ENCODE data around the gene DOLPP1. TPM values are rescaled to one million over a fixed set of nuclear protein-coding genes. Genes with fewer than 3 reads are reported as not detected.
A peak's percentile ranks its signal among the peaks of the same experiment; 100 is the strongest.

DOLPP1 gene
- polyA plus RNA-seq, 1 donor, result 25.3 TPM

DNA sequence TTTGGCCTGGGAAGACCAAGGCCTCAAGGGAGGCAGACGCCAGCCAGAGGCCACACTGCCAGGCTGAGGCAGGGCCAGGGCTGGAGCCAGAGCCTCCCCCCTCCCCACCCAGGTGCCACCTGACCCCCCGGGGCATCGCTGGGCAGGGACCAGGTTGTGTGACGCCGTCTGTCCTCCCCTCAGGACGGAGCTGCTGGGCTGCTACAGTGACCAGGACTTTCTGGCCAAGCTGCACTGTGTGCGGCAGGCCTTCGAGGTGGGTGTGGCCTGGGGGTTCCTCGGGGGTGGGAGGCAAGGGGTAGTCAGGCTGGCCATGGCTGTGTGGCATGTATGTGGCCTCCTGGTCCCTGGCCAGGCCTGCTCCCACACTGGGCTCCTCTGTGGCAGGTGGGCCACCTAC lies 17.9 kb upstream of the DOLPP1 start:
- DNase-seq, result no peak
- WGBS (ENCODE audit: insufficient coverage, low lambda C conversion rate), result no CpG with 5 or more reads among the region's 9 CpGs
- H3K9me3 ChIP-seq (ENCODE audit: control insufficient read depth, low read depth, low read length), result no peaks in the 10 kb centered on the region
- no peaks in the 10 kb centered on the region for H3K4me1 ChIP-seq (ENCODE audit: control insufficient read depth, insufficient read depth, low read length)
- no peak overlapping the region for H3K4me3 ChIP-seq (ENCODE audit: low read length)
- no peak overlapping the region for H3K27ac ChIP-seq (ENCODE audit: low read length)
- H3K27me3 ChIP-seq (ENCODE audit: control insufficient read depth, insufficient read depth, low read length), result no peaks in the 10 kb centered on the region
- peaks cover 76% of the 10 kb centered on the region for H3K36me3 ChIP-seq (ENCODE audit: control insufficient read depth, insufficient read depth, low read length)

- Histone ChIP-seq H3K4me3 (ENCODE audit: low read length) (no peak overlapping the region), H3K36me3 (ENCODE audit: control insufficient read depth, insufficient read depth, low read length) (peaks cover 78% of the 10 kb centered on the region), H3K4me1 (ENCODE audit: control insufficient read depth, insufficient read depth, low read length) (peaks cover 9% of the 10 kb centered on the region), H3K27ac (ENCODE audit: low read length) (no peak overlapping the region), H3K9me3 (ENCODE audit: control insufficient read depth, low read depth, low read length) (no peaks in the 10 kb centered on the region), H3K27me3 (ENCODE audit: control insufficient read depth, insufficient read depth, low read length) (no peaks in the 10 kb centered on the region)
- DNase-seq, result no peak
- no CpG with 5 or more reads among the region's 8 CpGs for WGBS (ENCODE audit: insufficient coverage, low lambda C conversion rate)
Observed at GRCh38 chr9:129064499-129064908, 16.4 kb upstream of the DOLPP1 start.

GRCh38 chr9:129068110-129068509 lies 12.8 kb upstream of the DOLPP1 start:
- Histone ChIP-seq H3K4me1 (ENCODE audit: control insufficient read depth, insufficient read depth, low read length) (peaks cover 21% of the 10 kb centered on the region), H3K27ac (ENCODE audit: low read length) (no peak overlapping the region), H3K27me3 (ENCODE audit: control insufficient read depth, insufficient read depth, low read length) (no peaks in the 10 kb centered on the region), H3K36me3 (ENCODE audit: control insufficient read depth, insufficient read depth, low read length) (peaks cover 65% of the 10 kb centered on the region), H3K4me3 (ENCODE audit: low read length) (no peak overlapping the region), H3K9me3 (ENCODE audit: control insufficient read depth, low read depth, low read length) (no peaks in the 10 kb centered on the region)
- no peak for DNase-seq
- WGBS (ENCODE audit: insufficient coverage, low lambda C conversion rate), result no CpG with 5 or more reads among the region's 19 CpGs

DNA sequence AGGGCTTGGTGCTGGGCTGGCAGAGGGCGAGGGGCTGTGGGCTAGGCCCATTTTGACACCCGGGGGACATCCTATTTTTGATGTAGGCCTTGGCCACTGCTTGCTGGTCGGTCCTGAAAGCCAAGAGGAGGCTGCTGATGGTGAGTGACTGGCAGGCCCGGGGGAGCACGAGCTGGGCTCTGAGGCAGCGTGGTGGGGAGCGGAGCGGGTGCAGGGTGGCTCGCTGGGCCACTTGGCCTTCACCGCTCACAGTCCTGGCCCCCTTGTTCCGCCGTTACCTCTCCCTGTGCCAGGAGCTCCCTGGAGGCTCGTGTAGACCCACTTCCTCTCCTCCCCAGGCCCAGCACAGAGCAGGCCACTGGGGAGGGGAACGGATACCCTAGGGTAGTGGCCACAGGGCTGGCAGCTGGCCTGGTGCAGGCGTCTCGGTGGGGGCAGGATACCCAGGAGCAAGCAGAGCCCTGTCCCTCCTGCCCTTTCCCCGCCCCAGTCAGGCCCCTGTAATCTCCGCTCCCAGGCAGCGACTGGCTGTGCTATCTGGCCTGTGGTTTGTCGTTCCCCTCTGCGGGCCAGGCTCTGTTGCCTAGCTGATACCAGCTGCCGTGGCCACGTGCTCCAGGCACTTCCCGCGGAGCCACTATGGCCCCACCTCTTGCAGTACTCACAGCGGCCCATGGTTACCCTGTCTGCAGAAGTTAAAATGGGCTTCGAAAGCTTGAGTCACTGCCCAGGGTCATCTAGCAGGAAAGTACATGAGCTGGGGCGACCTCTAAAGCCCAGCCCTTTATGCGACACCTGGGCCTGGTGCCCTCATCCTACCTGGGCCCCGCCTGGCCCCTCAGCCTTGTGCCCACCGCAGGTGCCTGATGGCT lies 11.7 kb upstream of the DOLPP1 start:
- H3K27me3 ChIP-seq (ENCODE audit: control insufficient read depth, insufficient read depth, low read length), result no peaks in the 10 kb centered on the region
- WGBS (ENCODE audit: insufficient coverage, low lambda C conversion rate), result no CpG with 5 or more reads among the region's 31 CpGs
- H3K27ac ChIP-seq (ENCODE audit: low read length), result peak overlapping the region; percentile 74
- no peaks in the 10 kb centered on the region for H3K9me3 ChIP-seq (ENCODE audit: control insufficient read depth, low read depth, low read length)
- no peak overlapping the region for H3K4me3 ChIP-seq (ENCODE audit: low read length)
- peaks cover 56% of the 10 kb centered on the region for H3K36me3 ChIP-seq (ENCODE audit: control insufficient read depth, insufficient read depth, low read length)
- peak; percentile 70 to 83 for DNase-seq
- peaks cover 21% of the 10 kb centered on the region for H3K4me1 ChIP-seq (ENCODE audit: control insufficient read depth, insufficient read depth, low read length)

GRCh38 chr9:129069862-129070641 lies 10.9 kb upstream of the DOLPP1 start:
- peaks cover 49% of the 10 kb centered on the region for H3K36me3 ChIP-seq (ENCODE audit: control insufficient read depth, insufficient read depth, low read length)
- peaks cover 21% of the 10 kb centered on the region for H3K4me1 ChIP-seq (ENCODE audit: control insufficient read depth, insufficient read depth, low read length)
- H3K4me3 ChIP-seq (ENCODE audit: low read length), result no peak overlapping the region
- H3K27ac ChIP-seq (ENCODE audit: low read length), result peak overlapping the region; percentile 74
- H3K27me3 ChIP-seq (ENCODE audit: control insufficient read depth, insufficient read depth, low read length), result no peaks in the 10 kb centered on the region
- peak in 1 of 2 donors; percentile 44 for DNase-seq
- H3K9me3 ChIP-seq (ENCODE audit: control insufficient read depth, low read depth, low read length), result no peaks in the 10 kb centered on the region
- no CpG with 5 or more reads among the region's 26 CpGs for WGBS (ENCODE audit: insufficient coverage, low lambda C conversion rate)

- Histone ChIP-seq H3K36me3 (ENCODE audit: control insufficient read depth, insufficient read depth, low read length) (peaks cover 41% of the 10 kb centered on the region), H3K27ac (ENCODE audit: low read length) (no peak overlapping the region), H3K4me3 (ENCODE audit: low read length) (no peak overlapping the region), H3K9me3 (ENCODE audit: control insufficient read depth, low read depth, low read length) (peaks cover 2% of the 10 kb centered on the region), H3K4me1 (ENCODE audit: control insufficient read depth, insufficient read depth, low read length) (peaks cover 28% of the 10 kb centered on the region), H3K27me3 (ENCODE audit: control insufficient read depth, insufficient read depth, low read length) (no peaks in the 10 kb centered on the region)
- no peak for DNase-seq
- WGBS (ENCODE audit: insufficient coverage, low lambda C conversion rate), result no CpG with 5 or more reads among the region's 21 CpGs
Observed at GRCh38 chr9:129070696-129071525, 10.0 kb upstream of the DOLPP1 start.

GRCh38 chr9:129071526-129072126 lies 9.3 kb upstream of the DOLPP1 start:
- peaks cover 34% of the 10 kb centered on the region for H3K4me1 ChIP-seq (ENCODE audit: control insufficient read depth, insufficient read depth, low read length)

DNA sequence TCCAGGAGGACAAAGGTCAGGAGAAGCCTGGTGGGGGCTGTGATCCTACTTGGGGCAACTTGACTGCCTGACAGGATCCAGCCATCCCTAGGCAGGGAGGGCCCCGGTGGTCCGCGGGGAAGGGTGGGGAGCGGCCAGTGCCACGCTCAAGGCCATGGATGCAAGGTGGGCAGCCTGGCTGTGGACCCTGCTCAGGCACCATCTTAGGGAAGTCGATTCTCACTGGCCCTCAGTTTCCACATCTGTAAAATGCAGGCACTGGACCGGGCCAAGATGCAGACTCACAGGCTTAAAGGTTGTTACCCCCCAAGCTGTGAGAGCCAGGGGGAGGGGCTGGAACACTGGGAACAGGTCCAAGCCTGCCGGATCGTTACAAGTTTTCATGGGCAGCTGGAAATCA lies 8.7 kb upstream of the DOLPP1 start:
- Histone ChIP-seq H3K9me3 (ENCODE audit: control insufficient read depth, low read depth, low read length) (peaks cover 2% of the 10 kb centered on the region), H3K4me1 (ENCODE audit: control insufficient read depth, insufficient read depth, low read length) (peaks cover 39% of the 10 kb centered on the region), H3K4me3 (ENCODE audit: low read length) (no peak overlapping the region), H3K27me3 (ENCODE audit: control insufficient read depth, insufficient read depth, low read length) (no peaks in the 10 kb centered on the region), H3K36me3 (ENCODE audit: control insufficient read depth, insufficient read depth, low read length) (peaks cover 36% of the 10 kb centered on the region), H3K27ac (ENCODE audit: low read length) (no peak overlapping the region)
- DNase-seq, result no peak
- WGBS (ENCODE audit: insufficient coverage, low lambda C conversion rate), result 38% methylated on average over 2 of the region's 9 CpGs

More at GRCh38 chr9:129071526-129072126, 9.3 kb upstream of the DOLPP1 start:
- H3K36me3 ChIP-seq (ENCODE audit: control insufficient read depth, insufficient read depth, low read length), result peaks cover 39% of the 10 kb centered on the region
- no peak overlapping the region for H3K4me3 ChIP-seq (ENCODE audit: low read length)
- DNase-seq, result no peak
- H3K27me3 ChIP-seq (ENCODE audit: control insufficient read depth, insufficient read depth, low read length), result no peaks in the 10 kb centered on the region
- no peak overlapping the region for H3K27ac ChIP-seq (ENCODE audit: low read length)
- peaks cover 2% of the 10 kb centered on the region for H3K9me3 ChIP-seq (ENCODE audit: control insufficient read depth, low read depth, low read length)
- no CpG with 5 or more reads among the region's 10 CpGs for WGBS (ENCODE audit: insufficient coverage, low lambda C conversion rate)

GRCh38 chr9:129073404-129073803 lies 7.5 kb upstream of the DOLPP1 start:
- WGBS (ENCODE audit: insufficient coverage, low lambda C conversion rate), result no CpG with 5 or more reads among the region's 8 CpGs
- peaks cover 24% of the 10 kb centered on the region for H3K36me3 ChIP-seq (ENCODE audit: control insufficient read depth, insufficient read depth, low read length)
- peaks cover 2% of the 10 kb centered on the region for H3K9me3 ChIP-seq (ENCODE audit: control insufficient read depth, low read depth, low read length)
- no peaks in the 10 kb centered on the region for H3K27me3 ChIP-seq (ENCODE audit: control insufficient read depth, insufficient read depth, low read length)
- no peak overlapping the region for H3K4me3 ChIP-seq (ENCODE audit: low read length)
- H3K4me1 ChIP-seq (ENCODE audit: control insufficient read depth, insufficient read depth, low read length), result peaks cover 45% of the 10 kb centered on the region
- H3K27ac ChIP-seq (ENCODE audit: low read length), result no peak overlapping the region
- no peak for DNase-seq

Measured in large intestine (tissue), 3 donors.